Activated CD8-positive, alpha-beta T cell treated with anti-CD3 and anti-CD28 coated beads for 36 hours (primary cell): ENCODE results near the gene KCNG1. TPM values are rescaled to one million over a fixed set of nuclear protein-coding genes. Genes with fewer than 3 reads are reported as not detected.

Experiments
- ATAC-seq: fragments of 200-7000 bp; cut with Tn5 transposase; one replicate; pipeline ENCODE4 v1.10.0; 2021; ENCODE audit warnings: mild to moderate bottlenecking, moderate library complexity
- CTCF ChIA-PET: fragments of 350-600 bp; sonication (Branson Sonifier 250); formaldehyde crosslinking; loops from one replicate; lab custom pipeline; 2021; ENCODE audit warnings: antibody characterized with exemption; lab: Charles Lee
- POLR2A ChIA-PET: fragments of 350-600 bp; sonication (Branson Sonifier 250); formaldehyde crosslinking; loops from one replicate; lab custom pipeline; 2021; ENCODE audit warnings: antibody characterized with exemption; lab: Charles Lee
- DNase-seq: peaks from one replicate; pipeline ENCODE4 v3.0.0-alpha.2; 2020
- H3K27ac Mint-ChIP-seq: one replicate; pipeline ENCODE4 v1.8.0; 2021; ENCODE audit warnings: mild to moderate bottlenecking, mixed read lengths
- H3K27me3 Mint-ChIP-seq: one replicate; pipeline ENCODE4 v1.8.0; 2021; ENCODE audit warnings: mixed read lengths
- H3K36me3 Mint-ChIP-seq: one replicate; pipeline ENCODE4 v1.8.0; 2021; ENCODE audit warnings: low read depth, mixed read lengths
- H3K4me1 Mint-ChIP-seq: one replicate; pipeline ENCODE4 v1.8.0; 2021; ENCODE audit warnings: low read depth, mixed read lengths
- H3K4me3 Mint-ChIP-seq: one replicate; pipeline ENCODE4 v1.8.0; 2021; ENCODE audit warnings: mild to moderate bottlenecking, moderate library complexity, mixed read lengths
- H3K9me3 Mint-ChIP-seq: one replicate; pipeline ENCODE4 v1.8.0; 2021; ENCODE audit warnings: mixed read lengths
- intact Hi-C: fragments of 100-400 bp; cut with micrococcal nuclease; formaldehyde crosslinking; loops from one replicate; pipeline ENCODE4 v1.10.0; 2022
- total RNA-seq, 2 experiments: library from RNA; stranded (reverse); gene quantifications; one replicate each; pipeline ENCODE4 v1.2.3, GENCODE V29; 2021
- TF ChIP-seq, protein P1 (sequence below): fragments of 200-600 bp; IDR thresholded peaks from one replicate; pipeline ENCODE4 v1.8.0; 2022; ENCODE audit warnings: antibody characterized with exemption, mild to moderate bottlenecking

KCNG1 gene
- total RNA-seq, 2 experiments from 2014 or later, result 1.8 TPM

DNA sequence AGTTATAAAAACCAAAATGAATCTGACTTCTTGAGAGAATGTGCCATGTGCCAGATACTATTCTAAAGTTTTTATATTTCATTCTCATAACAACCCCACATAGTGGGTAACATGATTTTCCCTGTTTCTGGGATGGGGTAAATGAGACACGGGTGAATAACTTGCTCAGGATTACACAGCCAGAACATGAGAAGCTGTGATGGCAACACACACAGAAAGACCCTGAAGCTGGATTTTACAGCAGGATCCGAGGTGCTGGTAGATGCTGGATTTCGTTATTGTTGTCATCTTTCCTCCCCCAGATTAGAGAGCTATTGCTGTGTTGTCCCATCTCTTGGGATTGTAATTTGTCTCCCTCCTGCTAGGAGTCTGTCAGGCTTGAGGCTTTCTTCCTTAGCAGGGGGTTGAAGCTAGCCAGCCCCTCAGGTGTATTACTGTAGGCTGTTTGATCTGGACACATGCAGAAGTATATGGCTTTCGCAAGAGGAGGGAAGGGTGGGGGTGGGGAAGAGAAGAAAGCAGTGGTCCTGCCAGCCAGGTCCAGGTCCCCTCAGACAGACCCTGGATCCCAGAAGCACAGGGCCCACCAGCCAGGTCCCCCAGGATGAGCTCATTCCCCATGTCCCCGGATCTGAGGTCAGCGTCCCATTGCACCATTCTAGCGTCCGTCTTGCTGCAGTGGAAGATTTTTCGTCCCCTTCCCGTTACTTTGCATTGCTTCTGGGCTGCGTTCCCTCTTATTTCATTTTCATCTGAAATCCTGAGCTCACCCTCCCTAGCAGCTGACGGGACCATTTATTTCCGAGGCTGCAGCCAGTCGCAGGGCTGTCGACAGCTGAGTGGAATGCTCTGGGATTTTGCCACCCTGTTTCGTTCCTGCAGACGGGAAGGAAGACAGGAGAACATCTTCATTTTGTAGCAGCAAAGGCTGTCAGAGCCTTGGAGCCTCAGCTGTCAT is 7.3 kb upstream of the KCNG1 start:
- H3K27ac Mint-ChIP-seq, result no peak overlapping the region

GRCh38 chr20:51029556-51029955 is 6.6 kb upstream of the KCNG1 start:
- H3K27ac Mint-ChIP-seq, result no peak overlapping the region
- POLR2A ChIA-PET, result interaction anchor here (0.7 kb wide), 1 partner anchor 11 kb away, joined by 3 read pairs; no protein-coding TSS in a partner anchor
- intact Hi-C loops, result no loop called here
- no peaks in the 10 kb centered on the region for H3K36me3 Mint-ChIP-seq
- H3K9me3 Mint-ChIP-seq, result no peaks in the 10 kb centered on the region
- TF ChIP-seq, protein P1, sequence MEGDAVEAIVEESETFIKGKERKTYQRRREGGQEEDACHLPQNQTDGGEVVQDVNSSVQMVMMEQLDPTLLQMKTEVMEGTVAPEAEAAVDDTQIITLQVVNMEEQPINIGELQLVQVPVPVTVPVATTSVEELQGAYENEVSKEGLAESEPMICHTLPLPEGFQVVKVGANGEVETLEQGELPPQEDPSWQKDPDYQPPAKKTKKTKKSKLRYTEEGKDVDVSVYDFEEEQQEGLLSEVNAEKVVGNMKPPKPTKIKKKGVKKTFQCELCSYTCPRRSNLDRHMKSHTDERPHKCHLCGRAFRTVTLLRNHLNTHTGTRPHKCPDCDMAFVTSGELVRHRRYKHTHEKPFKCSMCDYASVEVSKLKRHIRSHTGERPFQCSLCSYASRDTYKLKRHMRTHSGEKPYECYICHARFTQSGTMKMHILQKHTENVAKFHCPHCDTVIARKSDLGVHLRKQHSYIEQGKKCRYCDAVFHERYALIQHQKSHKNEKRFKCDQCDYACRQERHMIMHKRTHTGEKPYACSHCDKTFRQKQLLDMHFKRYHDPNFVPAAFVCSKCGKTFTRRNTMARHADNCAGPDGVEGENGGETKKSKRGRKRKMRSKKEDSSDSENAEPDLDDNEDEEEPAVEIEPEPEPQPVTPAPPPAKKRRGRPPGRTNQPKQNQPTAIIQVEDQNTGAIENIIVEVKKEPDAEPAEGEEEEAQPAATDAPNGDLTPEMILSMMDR, result no peak
- H3K4me3 Mint-ChIP-seq, result no peak overlapping the region
- H3K4me1 Mint-ChIP-seq, result peaks cover 6% of the 10 kb centered on the region
- ATAC-seq (no peak), DNase-seq (no peak)
- CTCF ChIA-PET, result interaction anchor here (0.6 to 2.1 kb wide), 2 partner anchors 14 to 743 kb away, joined by 3 to 8 read pairs; no protein-coding TSS in a partner anchor
- peaks cover 55% of the 10 kb centered on the region for H3K27me3 Mint-ChIP-seq

More for the DNA sequence above, 7.3 kb upstream of the KCNG1 start:
- Mint-ChIP-seq H3K36me3 (no peaks in the 10 kb centered on the region), H3K4me1 (peaks cover 6% of the 10 kb centered on the region), H3K27me3 (peaks cover 49% of the 10 kb centered on the region), H3K9me3 (no peaks in the 10 kb centered on the region), H3K4me3 (no peak overlapping the region)
- TF ChIP-seq, protein P1, result no peak
- ATAC-seq, result no peak
- POLR2A ChIA-PET, result interaction anchor here (0.7 kb wide), 1 partner anchor 10 kb away, joined by 3 read pairs; no protein-coding TSS in a partner anchor
- no peak for DNase-seq
- CTCF ChIA-PET, result interaction anchor here (0.6 to 2.1 kb wide), 2 partner anchors 15 to 743 kb away, joined by 3 to 8 read pairs; no protein-coding TSS in a partner anchor
- intact Hi-C loops, result no loop called here

GRCh38 chr20:51028616-51029212 is 5.8 kb upstream of the KCNG1 start:
- intact Hi-C loops, result no loop called here
- Mint-ChIP-seq H3K27me3 (peaks cover 62% of the 10 kb centered on the region), H3K9me3 (no peaks in the 10 kb centered on the region), H3K4me3 (no peak overlapping the region), H3K36me3 (no peaks in the 10 kb centered on the region), H3K27ac (no peak overlapping the region), H3K4me1 (peaks cover 6% of the 10 kb centered on the region)
- TF ChIP-seq, protein P1, result no peak
- DNase-seq (no peak), ATAC-seq (no peak)
- POLR2A ChIA-PET, result no interaction called here
- CTCF ChIA-PET, result interaction anchor here (1.3 kb wide), 1 partner anchor 41 kb away, joined by 3 read pairs; no protein-coding TSS in a partner anchor

DNA sequence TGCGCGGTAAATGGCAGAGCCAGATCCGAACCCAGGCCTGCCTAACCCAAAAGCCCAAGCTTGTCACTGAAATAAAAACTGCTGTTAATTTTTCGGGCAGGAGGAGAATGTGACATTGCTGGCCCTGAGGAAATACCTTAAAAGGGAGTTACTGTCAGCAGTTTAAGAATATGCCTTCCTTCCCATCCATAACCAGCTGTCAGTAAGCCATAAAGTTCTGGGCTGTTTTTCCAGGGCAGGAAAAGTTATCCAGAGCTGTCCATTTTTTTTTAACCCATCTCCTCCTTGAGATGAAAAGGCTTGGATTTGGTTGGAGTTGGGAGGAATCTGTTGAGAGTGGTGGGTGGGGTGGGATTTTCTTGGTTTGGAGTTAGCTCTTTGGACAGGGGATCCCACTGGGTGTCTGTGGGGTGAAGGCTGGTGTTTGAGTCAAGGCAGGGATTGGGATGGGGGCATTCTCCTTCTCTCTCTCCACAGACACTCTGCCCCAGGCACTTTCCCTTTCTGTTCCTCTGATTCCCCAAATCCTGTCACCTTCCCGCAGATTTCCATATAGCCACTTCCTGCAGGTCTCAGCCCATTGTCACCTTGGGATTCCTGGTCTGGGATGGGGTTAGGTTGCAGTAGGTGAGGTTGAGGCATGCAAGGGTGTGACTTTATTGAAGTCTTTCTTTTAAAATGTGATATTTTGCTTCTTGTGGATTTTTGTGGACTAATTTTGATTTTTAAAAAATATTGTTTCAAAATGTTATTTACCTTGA is 4.3 kb upstream of the KCNG1 start:
- intact Hi-C loops, result no loop called here

More for the DNA sequence above, 4.3 kb upstream of the KCNG1 start:
- H3K4me1 Mint-ChIP-seq, result peaks cover 7% of the 10 kb centered on the region
- H3K27me3 Mint-ChIP-seq, result peaks cover 66% of the 10 kb centered on the region
- ATAC-seq (no peak), DNase-seq (no peak)
- H3K27ac Mint-ChIP-seq, result no peak overlapping the region
- ChIA-PET CTCF (interaction anchor here (1.8 kb wide), 1 partner anchor 11 kb away, joined by 13 read pairs; no protein-coding TSS in a partner anchor), POLR2A (no interaction called here)
- no peaks in the 10 kb centered on the region for H3K36me3 Mint-ChIP-seq
- no peaks in the 10 kb centered on the region for H3K9me3 Mint-ChIP-seq
- TF ChIP-seq, protein P1, result no peak
- no peak overlapping the region for H3K4me3 Mint-ChIP-seq
